Measurements from ENCODE around the gene EIF2B2. TPM values are rescaled to one million over a fixed set of nuclear protein-coding genes. Genes with fewer than 3 reads are reported as not detected.
A peak's percentile ranks its signal among the peaks of the same experiment; 100 is the strongest.

The EIF2B2 gene
- total and polyA plus RNA-seq, 2 experiments from 2014 or later: 39.2 to 40.5 TPM

DNA sequence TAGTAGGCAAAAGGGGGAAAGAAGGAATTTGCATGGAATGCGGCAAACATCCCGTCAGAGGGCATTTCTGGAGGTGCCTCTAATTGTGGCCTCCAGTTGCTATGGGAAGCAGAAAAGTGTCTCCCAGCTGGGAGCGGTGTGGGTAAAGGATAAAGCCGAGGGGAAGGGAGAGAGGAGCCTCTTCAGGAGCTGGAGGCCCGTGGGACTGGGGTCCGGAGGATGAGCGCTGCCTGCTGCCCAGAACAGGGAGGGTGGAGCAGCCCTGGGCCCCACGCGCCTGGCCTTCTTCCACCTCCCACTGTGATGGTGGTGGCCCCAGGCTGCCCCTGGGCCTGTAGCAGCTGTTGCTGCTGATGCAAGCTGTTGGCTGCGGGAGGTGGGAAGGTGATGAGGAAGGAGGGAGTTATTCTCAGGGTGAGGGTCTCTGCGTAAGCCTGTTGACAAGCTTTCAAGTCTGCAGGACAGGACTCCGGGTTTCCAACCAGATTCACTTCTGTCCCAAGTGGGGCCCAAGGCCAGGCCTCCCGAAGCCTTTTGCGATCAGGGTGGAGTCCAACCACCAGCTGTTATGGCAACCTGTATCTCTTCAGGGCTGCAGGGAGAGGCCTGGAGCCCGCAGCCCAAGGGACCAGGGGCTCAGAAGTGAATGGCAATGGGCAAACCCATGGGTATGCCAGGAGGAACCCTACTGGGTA, 28.2 kb upstream of the EIF2B2 start:
- peak; percentile 39 for ATAC-seq
- Mint-ChIP-seq H3K36me3 (ENCODE audit: low read depth) (no peaks in the 10 kb centered on the region), H3K4me3 (peak overlapping the region; percentile 5; the same call in 1 of the 3 replicates), H3K4me1 (peaks cover 28% of the 10 kb centered on the region), H3K9me3 (no peaks in the 10 kb centered on the region), H3K27me3 (ENCODE audit: insufficient read depth, low read depth, poor library complexity) (peaks cover 5% of the 10 kb centered on the region), H3K27ac (peak overlapping the region; percentile 13; the same call in 1 of the 2 replicates)
- Histone ChIP-seq H2AFZ (peak overlapping the region; percentile 48), H3F3A (replicated peaks; ENCODE audit: low read depth) (no peaks in the 10 kb centered on the region), H3K4me3 (no peak overlapping the region), H3K27me3 (ENCODE audit: insufficient read depth) (no peaks in the 10 kb centered on the region), H4K20me1 (replicated peaks; ENCODE audit: insufficient read depth) (no peaks in the 10 kb centered on the region), H3K27ac (ENCODE audit: low read depth) (no peak overlapping the region), H3K4me1 (ENCODE audit: insufficient read depth) (peaks cover 22% of the 10 kb centered on the region), H3K9me2 (ENCODE audit: insufficient read depth) (no peaks in the 10 kb centered on the region), H3K79me2 (replicated peaks; ENCODE audit: insufficient read depth) (no peaks in the 10 kb centered on the region), H3K4me2 (0 out of 2 replicates have a peak overlapping the region, but pooled peaks have one; percentile 38), H3K36me3 (ENCODE audit: insufficient read depth) (no peaks in the 10 kb centered on the region)
- TF ChIP-seq POLR2AphosphoS5 (IDR thresholded peaks at IDR 0.05; ENCODE audit: low read depth) (no peak), ZNF331 (CRISPR knock-in tag; IDR thresholded peaks at IDR 0.05; ENCODE audit: low read depth) (no peak), NANOG (IDR thresholded peaks at IDR 0.05; ENCODE audit: borderline replicate concordance) (no peak), ZNF114 (CRISPR knock-in tag; IDR thresholded peaks at IDR 0.05) (no peak), EZH2 (IDR thresholded peaks at IDR 0.05; ENCODE audit: low read depth, unreplicated experiment) (no peak), STAT1 (IDR thresholded peaks at IDR 0.05; ENCODE audit: unreplicated experiment) (no peak), JUNB (IDR thresholded peaks at IDR 0.05; ENCODE audit: unreplicated experiment) (no peak), CREB1 (CRISPR knock-in tag; IDR thresholded peaks at IDR 0.05; ENCODE audit: low read depth) (no peak), EZH2phosphoT487 (IDR thresholded peaks at IDR 0.05; ENCODE audit: unreplicated experiment) (no peak)
- TF ChIP-seq, protein P1, sequence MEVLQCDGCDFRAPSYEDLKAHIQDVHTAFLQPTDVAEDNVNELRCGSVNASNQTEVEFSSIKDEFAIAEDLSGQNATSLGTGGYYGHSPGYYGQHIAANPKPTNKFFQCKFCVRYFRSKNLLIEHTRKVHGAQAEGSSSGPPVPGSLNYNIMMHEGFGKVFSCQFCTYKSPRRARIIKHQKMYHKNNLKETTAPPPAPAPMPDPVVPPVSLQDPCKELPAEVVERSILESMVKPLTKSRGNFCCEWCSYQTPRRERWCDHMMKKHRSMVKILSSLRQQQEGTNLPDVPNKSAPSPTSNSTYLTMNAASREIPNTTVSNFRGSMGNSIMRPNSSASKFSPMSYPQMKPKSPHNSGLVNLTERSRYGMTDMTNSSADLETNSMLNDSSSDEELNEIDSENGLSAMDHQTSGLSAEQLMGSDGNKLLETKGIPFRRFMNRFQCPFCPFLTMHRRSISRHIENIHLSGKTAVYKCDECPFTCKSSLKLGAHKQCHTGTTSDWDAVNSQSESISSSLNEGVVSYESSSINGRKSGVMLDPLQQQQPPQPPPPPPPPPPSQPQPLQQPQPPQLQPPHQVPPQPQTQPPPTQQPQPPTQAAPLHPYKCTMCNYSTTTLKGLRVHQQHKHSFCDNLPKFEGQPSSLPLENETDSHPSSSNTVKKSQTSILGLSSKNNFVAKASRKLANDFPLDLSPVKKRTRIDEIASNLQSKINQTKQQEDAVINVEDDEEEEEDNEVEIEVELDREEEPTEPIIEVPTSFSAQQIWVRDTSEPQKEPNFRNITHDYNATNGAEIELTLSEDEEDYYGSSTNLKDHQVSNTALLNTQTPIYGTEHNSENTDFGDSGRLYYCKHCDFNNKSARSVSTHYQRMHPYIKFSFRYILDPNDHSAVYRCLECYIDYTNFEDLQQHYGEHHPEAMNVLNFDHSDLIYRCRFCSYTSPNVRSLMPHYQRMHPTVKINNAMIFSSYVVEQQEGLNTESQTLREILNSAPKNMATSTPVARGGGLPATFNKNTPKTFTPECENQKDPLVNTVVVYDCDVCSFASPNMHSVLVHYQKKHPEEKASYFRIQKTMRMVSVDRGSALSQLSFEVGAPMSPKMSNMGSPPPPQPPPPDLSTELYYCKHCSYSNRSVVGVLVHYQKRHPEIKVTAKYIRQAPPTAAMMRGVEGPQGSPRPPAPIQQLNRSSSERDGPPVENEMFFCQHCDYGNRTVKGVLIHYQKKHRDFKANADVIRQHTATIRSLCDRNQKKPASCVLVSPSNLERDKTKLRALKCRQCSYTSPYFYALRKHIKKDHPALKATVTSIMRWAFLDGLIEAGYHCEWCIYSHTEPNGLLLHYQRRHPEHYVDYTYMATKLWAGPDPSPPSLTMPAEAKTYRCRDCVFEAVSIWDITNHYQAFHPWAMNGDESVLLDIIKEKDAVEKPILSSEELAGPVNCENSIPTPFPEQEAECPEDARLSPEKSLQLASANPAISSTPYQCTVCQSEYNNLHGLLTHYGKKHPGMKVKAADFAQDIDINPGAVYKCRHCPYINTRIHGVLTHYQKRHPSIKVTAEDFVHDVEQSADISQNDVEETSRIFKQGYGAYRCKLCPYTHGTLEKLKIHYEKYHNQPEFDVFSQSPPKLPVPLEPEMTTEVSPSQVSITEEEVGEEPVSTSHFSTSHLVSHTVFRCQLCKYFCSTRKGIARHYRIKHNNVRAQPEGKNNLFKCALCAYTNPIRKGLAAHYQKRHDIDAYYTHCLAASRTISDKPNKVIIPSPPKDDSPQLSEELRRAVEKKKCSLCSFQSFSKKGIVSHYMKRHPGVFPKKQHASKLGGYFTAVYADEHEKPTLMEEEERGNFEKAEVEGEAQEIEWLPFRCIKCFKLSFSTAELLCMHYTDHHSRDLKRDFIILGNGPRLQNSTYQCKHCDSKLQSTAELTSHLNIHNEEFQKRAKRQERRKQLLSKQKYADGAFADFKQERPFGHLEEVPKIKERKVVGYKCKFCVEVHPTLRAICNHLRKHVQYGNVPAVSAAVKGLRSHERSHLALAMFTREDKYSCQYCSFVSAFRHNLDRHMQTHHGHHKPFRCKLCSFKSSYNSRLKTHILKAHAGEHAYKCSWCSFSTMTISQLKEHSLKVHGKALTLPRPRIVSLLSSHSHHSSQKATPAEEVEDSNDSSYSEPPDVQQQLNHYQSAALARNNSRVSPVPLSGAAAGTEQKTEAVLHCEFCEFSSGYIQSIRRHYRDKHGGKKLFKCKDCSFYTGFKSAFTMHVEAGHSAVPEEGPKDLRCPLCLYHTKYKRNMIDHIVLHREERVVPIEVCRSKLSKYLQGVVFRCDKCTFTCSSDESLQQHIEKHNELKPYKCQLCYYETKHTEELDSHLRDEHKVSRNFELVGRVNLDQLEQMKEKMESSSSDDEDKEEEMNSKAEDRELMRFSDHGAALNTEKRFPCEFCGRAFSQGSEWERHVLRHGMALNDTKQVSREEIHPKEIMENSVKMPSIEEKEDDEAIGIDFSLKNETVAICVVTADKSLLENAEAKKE (CRISPR knock-in tag; IDR thresholded peaks at IDR 0.05): no peak
- TF ChIP-seq, protein P2, sequence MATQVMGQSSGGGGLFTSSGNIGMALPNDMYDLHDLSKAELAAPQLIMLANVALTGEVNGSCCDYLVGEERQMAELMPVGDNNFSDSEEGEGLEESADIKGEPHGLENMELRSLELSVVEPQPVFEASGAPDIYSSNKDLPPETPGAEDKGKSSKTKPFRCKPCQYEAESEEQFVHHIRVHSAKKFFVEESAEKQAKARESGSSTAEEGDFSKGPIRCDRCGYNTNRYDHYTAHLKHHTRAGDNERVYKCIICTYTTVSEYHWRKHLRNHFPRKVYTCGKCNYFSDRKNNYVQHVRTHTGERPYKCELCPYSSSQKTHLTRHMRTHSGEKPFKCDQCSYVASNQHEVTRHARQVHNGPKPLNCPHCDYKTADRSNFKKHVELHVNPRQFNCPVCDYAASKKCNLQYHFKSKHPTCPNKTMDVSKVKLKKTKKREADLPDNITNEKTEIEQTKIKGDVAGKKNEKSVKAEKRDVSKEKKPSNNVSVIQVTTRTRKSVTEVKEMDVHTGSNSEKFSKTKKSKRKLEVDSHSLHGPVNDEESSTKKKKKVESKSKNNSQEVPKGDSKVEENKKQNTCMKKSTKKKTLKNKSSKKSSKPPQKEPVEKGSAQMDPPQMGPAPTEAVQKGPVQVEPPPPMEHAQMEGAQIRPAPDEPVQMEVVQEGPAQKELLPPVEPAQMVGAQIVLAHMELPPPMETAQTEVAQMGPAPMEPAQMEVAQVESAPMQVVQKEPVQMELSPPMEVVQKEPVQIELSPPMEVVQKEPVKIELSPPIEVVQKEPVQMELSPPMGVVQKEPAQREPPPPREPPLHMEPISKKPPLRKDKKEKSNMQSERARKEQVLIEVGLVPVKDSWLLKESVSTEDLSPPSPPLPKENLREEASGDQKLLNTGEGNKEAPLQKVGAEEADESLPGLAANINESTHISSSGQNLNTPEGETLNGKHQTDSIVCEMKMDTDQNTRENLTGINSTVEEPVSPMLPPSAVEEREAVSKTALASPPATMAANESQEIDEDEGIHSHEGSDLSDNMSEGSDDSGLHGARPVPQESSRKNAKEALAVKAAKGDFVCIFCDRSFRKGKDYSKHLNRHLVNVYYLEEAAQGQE (IDR thresholded peaks at IDR 0.05; ENCODE audit: unreplicated experiment): no peak
- TF ChIP-seq, protein P3, sequence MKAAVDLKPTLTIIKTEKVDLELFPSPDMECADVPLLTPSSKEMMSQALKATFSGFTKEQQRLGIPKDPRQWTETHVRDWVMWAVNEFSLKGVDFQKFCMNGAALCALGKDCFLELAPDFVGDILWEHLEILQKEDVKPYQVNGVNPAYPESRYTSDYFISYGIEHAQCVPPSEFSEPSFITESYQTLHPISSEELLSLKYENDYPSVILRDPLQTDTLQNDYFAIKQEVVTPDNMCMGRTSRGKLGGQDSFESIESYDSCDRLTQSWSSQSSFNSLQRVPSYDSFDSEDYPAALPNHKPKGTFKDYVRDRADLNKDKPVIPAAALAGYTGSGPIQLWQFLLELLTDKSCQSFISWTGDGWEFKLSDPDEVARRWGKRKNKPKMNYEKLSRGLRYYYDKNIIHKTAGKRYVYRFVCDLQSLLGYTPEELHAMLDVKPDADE (IDR thresholded peaks at IDR 0.05): no peak
- TF ChIP-seq, protein P4, sequence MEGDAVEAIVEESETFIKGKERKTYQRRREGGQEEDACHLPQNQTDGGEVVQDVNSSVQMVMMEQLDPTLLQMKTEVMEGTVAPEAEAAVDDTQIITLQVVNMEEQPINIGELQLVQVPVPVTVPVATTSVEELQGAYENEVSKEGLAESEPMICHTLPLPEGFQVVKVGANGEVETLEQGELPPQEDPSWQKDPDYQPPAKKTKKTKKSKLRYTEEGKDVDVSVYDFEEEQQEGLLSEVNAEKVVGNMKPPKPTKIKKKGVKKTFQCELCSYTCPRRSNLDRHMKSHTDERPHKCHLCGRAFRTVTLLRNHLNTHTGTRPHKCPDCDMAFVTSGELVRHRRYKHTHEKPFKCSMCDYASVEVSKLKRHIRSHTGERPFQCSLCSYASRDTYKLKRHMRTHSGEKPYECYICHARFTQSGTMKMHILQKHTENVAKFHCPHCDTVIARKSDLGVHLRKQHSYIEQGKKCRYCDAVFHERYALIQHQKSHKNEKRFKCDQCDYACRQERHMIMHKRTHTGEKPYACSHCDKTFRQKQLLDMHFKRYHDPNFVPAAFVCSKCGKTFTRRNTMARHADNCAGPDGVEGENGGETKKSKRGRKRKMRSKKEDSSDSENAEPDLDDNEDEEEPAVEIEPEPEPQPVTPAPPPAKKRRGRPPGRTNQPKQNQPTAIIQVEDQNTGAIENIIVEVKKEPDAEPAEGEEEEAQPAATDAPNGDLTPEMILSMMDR (conservative IDR thresholded peaks at IDR 0.05; ENCODE audit: low read depth in 2 of 2): no peak
- DNase-seq (ENCODE audit: low spot score): peak; percentile 76

All from GM23338 (cell line).